Thymus (tissue), 11 donors: ENCODE measurements around the gene TRIM27. TPM values are rescaled to one million over a fixed set of nuclear protein-coding genes. Genes with fewer than 3 reads are reported as not detected.
"Not testable (repeated sequence)": the region's sequence is repeated elsewhere in the genome, so short reads cannot be mapped to it uniquely, and the experiment has no call there.

ENCODE experiments used
- DNase-seq, 9 donors: peaks; one replicate each; pipeline ENCODE4 v3.0.0-alpha.2; 2013; ENCODE audit warnings: low spot score in 9 of 9, low read depth in 6 of 9, missing footprints in 1 of 9
- H3K27ac ChIP-seq, 2 donors: one replicate each; pipeline ENCODE4 v1.5.1; 2013; ENCODE audit warnings: control low read depth in 1 of 2, low read depth in 1 of 2, low read length in 1 of 2, mild to moderate bottlenecking in 1 of 2, moderate library complexity in 1 of 2
- H3K27me3 ChIP-seq, 2 donors: one replicate each; pipeline ENCODE4 v1.5.1; 2013; ENCODE audit warnings: low read length in 1 of 2; ENCODE audit not compliant: control insufficient read depth in 2 of 2, insufficient read depth in 1 of 2
- H3K36me3 ChIP-seq, 2 donors: one replicate each; pipeline ENCODE4 v1.5.1; 2013; ENCODE audit warnings: low read length in 1 of 2, mild to moderate bottlenecking in 1 of 2, moderate library complexity in 1 of 2; ENCODE audit not compliant: control insufficient read depth in 2 of 2, insufficient read depth in 2 of 2
- H3K4me1 ChIP-seq, 2 donors: one replicate each; pipeline ENCODE4 v1.5.1; 2013; ENCODE audit warnings: low read length in 2 of 2; ENCODE audit not compliant: control insufficient read depth in 2 of 2, insufficient read depth in 2 of 2
- H3K4me3 ChIP-seq, 2 donors: one replicate each; pipeline ENCODE4 v1.5.1; 2013; ENCODE audit warnings: low read length in 2 of 2, control low read depth in 1 of 2, mild to moderate bottlenecking in 1 of 2
- H3K9me3 ChIP-seq, 2 donors: one replicate each; pipeline ENCODE4 v1.5.1; 2013; ENCODE audit warnings: low read length in 1 of 2, mild to moderate bottlenecking in 1 of 2; ENCODE audit not compliant: control insufficient read depth in 2 of 2, insufficient read depth in 1 of 2
- WGBS: extraction: QIAGEN DNeasy Blood & Tissue Kit; methylation state at CpG from one replicate; pipeline ENCODE4 v1.1.7; 2013; 5-methylcytosine and 5-hydroxymethylcytosine counted together
- polyA plus RNA-seq: library from polyadenylated mRNA; stranded (reverse); fragments of 200-250 nt; gene quantifications from one replicate; pipeline ENCODE4 v1.2.3, GENCODE V29; 2013
- total RNA-seq: library from RNA; stranded (reverse); fragments of 120-200 nt; gene quantifications from one replicate; pipeline ENCODE4 v1.2.4, GENCODE V29; 2013
- donor health status: healthy.

TRIM27 gene
- total and polyA plus RNA-seq, 2 donors, result 48.6 to 67.9 TPM

GRCh38 chr6:28957795-28958314, 34.1 kb upstream of the TRIM27 start:
- H3K27ac ChIP-seq, H3K9me3 ChIP-seq, DNase-seq, H3K4me3 ChIP-seq, H3K4me1 ChIP-seq, H3K36me3 ChIP-seq: not testable (repeated sequence)
- WGBS, result 97% methylated on average over 24 of the region's 24 CpGs
- H3K27me3 ChIP-seq, result peaks cover 15 to 33% of the 10 kb centered on the region in 2 donors

DNA sequence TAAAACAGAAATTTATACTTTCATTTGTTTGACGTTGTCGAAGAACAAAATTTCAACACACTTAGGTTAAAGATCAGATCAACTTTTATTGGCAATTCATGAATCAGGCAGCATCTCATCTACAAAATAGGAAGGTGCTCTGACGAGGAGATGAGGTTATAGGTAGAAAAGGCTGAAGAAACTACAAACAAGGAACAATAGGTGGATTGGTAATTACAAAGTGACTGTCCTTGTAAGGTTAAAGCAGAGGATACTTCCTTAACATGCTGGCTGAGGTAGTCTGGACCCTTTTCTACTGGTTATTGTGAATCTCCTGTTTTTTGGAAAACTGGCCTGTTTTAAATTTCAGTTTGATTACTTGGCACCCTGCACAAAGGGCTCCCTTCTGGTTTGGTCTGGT, 32.5 kb upstream of the TRIM27 start:
- no peak overlapping the region for H3K27ac ChIP-seq
- DNase-seq, result no peak
- peaks cover 24 to 46% of the 10 kb centered on the region in 2 donors for H3K27me3 ChIP-seq
- H3K36me3 ChIP-seq, result no peaks in the 10 kb centered on the region
- no peak overlapping the region for H3K4me3 ChIP-seq
- H3K9me3 ChIP-seq, result no peaks in the 10 kb centered on the region
- WGBS, result 92% methylated on average over 3 of the region's 3 CpGs
- peaks cover 0 to 7% of the 10 kb centered on the region in 2 donors for H3K4me1 ChIP-seq

DNA sequence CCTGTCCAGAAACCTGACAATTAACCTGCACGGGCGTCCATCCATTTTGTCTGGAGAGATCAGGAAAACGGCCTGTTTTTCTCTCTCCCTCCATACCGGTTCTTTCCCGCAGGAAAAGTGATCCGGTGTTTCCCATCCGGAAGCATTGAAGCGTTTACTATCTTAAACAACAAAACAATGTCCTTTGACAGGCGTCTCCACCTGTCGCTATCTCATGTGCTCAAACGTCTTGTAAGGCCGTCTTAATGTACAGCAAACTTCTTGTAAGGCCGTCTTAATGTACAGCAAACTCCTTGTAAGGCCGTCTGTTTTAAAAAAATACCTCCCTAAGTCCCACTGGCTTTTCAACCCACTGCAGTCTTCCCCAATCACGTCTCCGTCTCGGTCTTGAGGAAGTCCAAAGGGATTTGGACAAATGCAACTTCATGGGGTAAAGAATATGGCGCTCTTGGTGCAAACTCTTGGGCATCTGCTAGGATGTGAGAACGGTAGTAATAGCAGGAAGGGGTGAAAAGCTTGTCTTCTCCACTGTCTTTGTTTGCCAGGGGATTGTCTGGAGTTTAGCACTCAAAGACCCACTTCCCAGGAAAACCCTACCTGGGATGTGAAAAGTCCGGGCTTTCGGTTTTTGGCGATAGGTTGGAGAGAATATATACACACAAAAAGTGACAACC, 29.9 kb upstream of the TRIM27 start:
- peaks cover 0 to 7% of the 10 kb centered on the region in 2 donors for H3K4me1 ChIP-seq
- peak overlapping the region in 1 of 2 donors; percentile 19 for H3K4me3 ChIP-seq
- no peak overlapping the region for H3K27ac ChIP-seq
- 7% methylated on average over 22 of the region's 22 CpGs for WGBS
- no peak for DNase-seq
- H3K36me3 ChIP-seq, result no peaks in the 10 kb centered on the region
- H3K27me3 ChIP-seq, result peaks cover 24 to 46% of the 10 kb centered on the region in 2 donors
- H3K9me3 ChIP-seq, result peaks cover 0 to 4% of the 10 kb centered on the region in 2 donors

DNA sequence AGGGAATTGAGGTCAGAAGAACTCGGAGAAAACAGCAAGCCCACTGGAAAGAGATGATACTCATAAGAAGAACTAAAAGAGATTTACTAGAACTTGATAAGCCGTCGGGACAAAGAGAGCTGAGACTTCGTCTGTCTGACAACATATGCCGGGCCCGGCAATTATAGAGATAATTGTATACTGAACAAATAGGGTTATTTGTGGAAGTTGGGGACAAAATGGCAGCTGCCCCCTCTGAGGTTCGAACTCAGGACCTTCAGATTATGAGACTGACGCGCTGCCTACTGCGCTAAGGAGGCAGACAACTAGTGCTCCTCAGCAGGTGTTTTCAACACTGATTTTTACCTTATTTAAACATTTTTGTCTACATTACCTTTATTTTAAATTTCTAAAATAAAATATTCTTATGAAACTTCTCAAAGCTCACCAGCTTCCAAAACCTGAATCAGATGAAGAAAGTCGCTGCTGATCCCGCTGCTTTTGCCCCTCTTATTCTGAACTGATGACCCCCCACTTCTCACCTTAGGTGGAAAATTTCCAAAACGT, 29.3 kb upstream of the TRIM27 start:
- Histone ChIP-seq H3K4me1 (peaks cover 0 to 7% of the 10 kb centered on the region in 2 donors), H3K27ac (no peak overlapping the region), H3K4me3 (peak overlapping the region in 1 of 2 donors; percentile 19), H3K36me3 (no peaks in the 10 kb centered on the region), H3K9me3 (peaks cover 0 to 4% of the 10 kb centered on the region in 2 donors), H3K27me3 (peaks cover 24 to 46% of the 10 kb centered on the region in 2 donors)
- 33% methylated on average over 13 of the region's 13 CpGs for WGBS
- DNase-seq, result peak in 3 of 9 donors; percentile 6 to 50 (median 44)

DNA sequence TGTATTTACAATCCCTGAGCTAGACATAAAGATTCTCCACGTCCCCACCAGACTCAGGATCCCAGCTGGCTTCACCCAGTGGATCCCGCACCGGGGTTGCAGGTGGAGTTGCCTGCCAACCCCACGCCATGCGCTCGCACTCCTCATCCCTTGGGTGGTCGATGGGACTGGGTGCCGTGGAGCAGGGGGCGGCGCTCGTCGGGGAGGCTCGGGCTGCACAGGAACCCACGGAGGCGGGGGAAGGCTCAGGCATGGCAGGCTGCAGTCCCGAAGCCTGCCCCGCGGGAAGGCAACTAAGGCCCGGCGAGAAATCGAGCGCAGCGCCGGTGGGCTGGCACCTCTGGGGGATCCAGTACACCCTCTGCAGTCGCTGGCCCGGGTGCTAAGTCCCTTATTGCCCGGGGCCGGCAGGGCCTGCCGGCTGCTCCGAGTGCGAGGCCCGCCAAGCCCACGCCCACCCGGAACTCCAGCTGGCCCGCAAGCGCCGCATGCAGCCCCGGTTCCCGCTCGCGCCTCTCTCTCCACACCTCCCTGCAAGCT, 25.9 kb upstream of the TRIM27 start:
- H3K27me3 ChIP-seq, result peaks cover 21 to 33% of the 10 kb centered on the region in 2 donors
- 98% methylated on average over 41 of the region's 41 CpGs for WGBS
- not testable (repeated sequence) for H3K4me3 ChIP-seq, H3K4me1 ChIP-seq, DNase-seq, H3K9me3 ChIP-seq, H3K27ac ChIP-seq, H3K36me3 ChIP-seq

- no peak overlapping the region for H3K27ac ChIP-seq
- no peak for DNase-seq
- H3K4me3 ChIP-seq, result no peak overlapping the region
- H3K36me3 ChIP-seq, result no peaks in the 10 kb centered on the region
- peaks cover 15 to 28% of the 10 kb centered on the region in 2 donors for H3K27me3 ChIP-seq
- H3K4me1 ChIP-seq, result peaks cover 3 to 4% of the 10 kb centered on the region in 2 donors
- peaks cover 0 to 4% of the 10 kb centered on the region in 2 donors for H3K9me3 ChIP-seq
- WGBS, result 95% methylated on average over 23 of the region's 23 CpGs
Measured at GRCh38 chr6:28948782-28949486, 25.1 kb upstream of the TRIM27 start.

DNA sequence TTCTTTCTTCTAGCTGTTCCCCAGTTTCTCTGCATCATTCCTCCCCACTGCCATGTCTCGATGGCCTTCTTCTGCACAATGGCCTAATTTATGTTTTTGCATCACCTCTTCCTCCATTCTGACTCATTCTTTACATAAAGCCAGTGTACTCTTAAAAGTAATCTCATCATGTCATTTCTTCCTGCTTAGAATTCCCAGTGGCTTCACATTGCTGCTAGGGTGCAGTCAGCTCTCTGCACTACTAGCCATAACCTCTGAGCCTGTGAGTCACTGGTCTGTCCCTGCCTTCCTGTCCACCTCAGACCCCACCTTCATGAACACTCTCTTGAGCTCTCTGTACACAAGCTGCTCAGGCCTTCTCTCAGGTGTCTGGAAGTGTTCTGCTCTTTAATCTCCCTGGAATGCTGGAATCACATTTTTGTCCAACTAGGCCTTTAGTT, 24.1 kb upstream of the TRIM27 start:
- H3K27ac ChIP-seq, result no peak overlapping the region

DNA sequence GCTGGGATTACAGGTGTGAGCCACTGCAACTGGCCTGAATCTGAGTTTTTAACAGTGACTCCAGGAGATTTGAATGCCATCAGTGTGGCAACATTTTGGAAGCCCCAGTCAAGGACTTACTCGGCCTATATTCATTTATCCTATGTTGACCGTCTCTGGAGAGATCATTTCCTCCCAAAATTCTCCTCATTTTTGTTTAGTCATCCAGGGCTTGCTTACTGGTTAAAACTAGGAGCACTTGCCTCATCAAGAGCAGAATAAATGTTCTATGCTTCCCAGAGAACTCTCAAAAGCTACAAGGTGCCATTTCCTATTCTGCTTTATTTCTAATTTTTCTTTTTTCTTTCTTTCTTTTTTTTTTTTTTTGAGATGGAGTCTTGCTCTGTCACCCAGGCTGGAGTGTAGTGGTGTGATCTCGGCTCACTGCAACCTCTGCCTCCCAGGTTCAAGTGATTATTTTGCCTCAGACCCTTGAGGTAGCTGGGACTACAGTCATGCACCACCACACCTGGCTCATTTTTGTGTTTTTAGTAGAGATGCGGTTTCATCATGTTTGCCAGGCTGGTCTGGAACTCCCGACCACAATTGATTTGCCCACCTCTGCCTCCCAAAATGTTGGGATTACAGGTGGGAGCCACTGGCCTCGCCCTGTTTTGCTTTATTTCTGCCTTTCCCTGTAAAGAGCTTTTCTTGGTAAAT, 23.4 kb upstream of the TRIM27 start:
- no peak overlapping the region for H3K27ac ChIP-seq
- WGBS, result 88% methylated on average over 6 of the region's 6 CpGs
- DNase-seq, result no peak
- no peak overlapping the region for H3K4me3 ChIP-seq
- peaks cover 0 to 4% of the 10 kb centered on the region in 2 donors for H3K9me3 ChIP-seq
- peaks cover 5 to 12% of the 10 kb centered on the region in 2 donors for H3K4me1 ChIP-seq
- no peaks in the 10 kb centered on the region for H3K36me3 ChIP-seq
- peaks cover 5 to 29% of the 10 kb centered on the region in 2 donors for H3K27me3 ChIP-seq

More for the DNA sequence above, 24.1 kb upstream of the TRIM27 start:
- peaks cover 0 to 4% of the 10 kb centered on the region in 2 donors for H3K9me3 ChIP-seq
- H3K4me1 ChIP-seq, result peaks cover 5 to 11% of the 10 kb centered on the region in 2 donors
- H3K27me3 ChIP-seq, result peaks cover 9 to 28% of the 10 kb centered on the region in 2 donors
- no peaks in the 10 kb centered on the region for H3K36me3 ChIP-seq
- WGBS, result 96% methylated on average over 1 of the region's 1 CpG
- H3K4me3 ChIP-seq, result no peak overlapping the region
- no peak for DNase-seq
